ENCODE data around the gene DNAAF5. TPM values are rescaled to one million over a fixed set of nuclear protein-coding genes. Genes with fewer than 3 reads are reported as not detected.

DNAAF5 gene
- total and polyA plus RNA-seq, 2 donors (not counting 1 experiment from before 2014, with no cell fraction given): 13.1 to 14.2 TPM

- DNase-seq (ENCODE audit: low read depth in 2 of 2): no peak
- no peaks in the 10 kb centered on the region for H3K27me3 ChIP-seq (ENCODE audit: control insufficient read depth, insufficient read depth, low read length)
- H3K4me2 ChIP-seq (ENCODE audit: extremely low read depth, insufficient read depth, low read length): no peak overlapping the region
- no peak overlapping the region for H3K4me3 ChIP-seq (replicated peaks in 1 of 4; ENCODE audit: control extremely low read depth in 1 of 4, insufficient read depth in 1 of 4, low read depth in 3 of 4, low read length in 4 of 4)
- no peak overlapping the region for H3K27ac ChIP-seq (ENCODE audit: insufficient read depth, low read length)
- no peak overlapping the region for H2AFZ ChIP-seq (ENCODE audit: low read length)
- peaks cover 21% of the 10 kb centered on the region for H3K36me3 ChIP-seq (ENCODE audit: control insufficient read depth, insufficient read depth, low read length)
- H3K79me2 ChIP-seq (ENCODE audit: control insufficient read depth, insufficient read depth, low read length): no peaks in the 10 kb centered on the region
- no peak overlapping the region for H3K9ac ChIP-seq (ENCODE audit: insufficient read depth, low read length)
- H3K4me1 ChIP-seq (ENCODE audit: control insufficient read depth, extremely low read depth, insufficient read depth, low read length): no peaks in the 10 kb centered on the region
- TF ChIP-seq CTCF (conservative IDR thresholded peaks at IDR 0.05 in 1 of 2, IDR thresholded peaks at IDR 0.05 in 1 of 2; ENCODE audit: low read depth in 1 of 2, low read length in 2 of 2): no peak
- TF ChIP-seq EZH2 (IDR thresholded peaks at IDR 0.05; ENCODE audit: low read length, missing control alignments): no peak
- H3K9me3 ChIP-seq (ENCODE audit: control insufficient read depth, insufficient read depth, low read depth, low read length): no peaks in the 10 kb centered on the region
- H4K20me1 ChIP-seq (ENCODE audit: control insufficient read depth, extremely low read depth, insufficient read depth, low read length): no peaks in the 10 kb centered on the region
Observed at GRCh38 chr7:761631-762030, 35.1 kb downstream of the DNAAF5 start.

- Histone ChIP-seq H3K4me1 (ENCODE audit: control insufficient read depth, extremely low read depth, insufficient read depth, low read length) (no peaks in the 10 kb centered on the region), H3K79me2 (ENCODE audit: control insufficient read depth, insufficient read depth, low read length) (no peaks in the 10 kb centered on the region), H3K4me3 (replicated peaks in 1 of 4; ENCODE audit: control extremely low read depth in 1 of 4, insufficient read depth in 1 of 4, low read depth in 3 of 4, low read length in 4 of 4) (no peak overlapping the region), H3K27ac (ENCODE audit: insufficient read depth, low read length) (no peak overlapping the region), H3K4me2 (ENCODE audit: extremely low read depth, insufficient read depth, low read length) (no peak overlapping the region), H3K9me3 (ENCODE audit: control insufficient read depth, insufficient read depth, low read depth, low read length) (no peaks in the 10 kb centered on the region), H3K36me3 (ENCODE audit: control insufficient read depth, insufficient read depth, low read length) (peaks cover 13% of the 10 kb centered on the region), H2AFZ (ENCODE audit: low read length) (no peak overlapping the region), H3K9ac (ENCODE audit: insufficient read depth, low read length) (no peak overlapping the region), H3K27me3 (ENCODE audit: control insufficient read depth, insufficient read depth, low read length) (no peaks in the 10 kb centered on the region), H4K20me1 (ENCODE audit: control insufficient read depth, extremely low read depth, insufficient read depth, low read length) (no peaks in the 10 kb centered on the region)
- DNase-seq (ENCODE audit: low read depth in 2 of 2): no peak
- TF ChIP-seq CTCF (conservative IDR thresholded peaks at IDR 0.05 in 1 of 2, IDR thresholded peaks at IDR 0.05 in 1 of 2; ENCODE audit: low read depth in 1 of 2, low read length in 2 of 2): no peak
- no peak for TF ChIP-seq EZH2 (IDR thresholded peaks at IDR 0.05; ENCODE audit: low read length, missing control alignments)
Observed at GRCh38 chr7:762885-763284, 36.4 kb downstream of the DNAAF5 start.

GRCh38 chr7:763762-764161, 37.3 kb downstream of the DNAAF5 start:
- Histone ChIP-seq H3K4me2 (ENCODE audit: extremely low read depth, insufficient read depth, low read length) (no peak overlapping the region), H3K27me3 (ENCODE audit: control insufficient read depth, insufficient read depth, low read length) (no peaks in the 10 kb centered on the region), H3K9me3 (ENCODE audit: control insufficient read depth, insufficient read depth, low read depth, low read length) (no peaks in the 10 kb centered on the region), H4K20me1 (ENCODE audit: control insufficient read depth, extremely low read depth, insufficient read depth, low read length) (no peaks in the 10 kb centered on the region), H3K79me2 (ENCODE audit: control insufficient read depth, insufficient read depth, low read length) (no peaks in the 10 kb centered on the region), H3K36me3 (ENCODE audit: control insufficient read depth, insufficient read depth, low read length) (peaks cover 13% of the 10 kb centered on the region), H3K4me3 (replicated peaks in 1 of 4; ENCODE audit: control extremely low read depth in 1 of 4, insufficient read depth in 1 of 4, low read depth in 3 of 4, low read length in 4 of 4) (no peak overlapping the region), H3K9ac (ENCODE audit: insufficient read depth, low read length) (no peak overlapping the region), H3K27ac (ENCODE audit: insufficient read depth, low read length) (no peak overlapping the region), H3K4me1 (ENCODE audit: control insufficient read depth, extremely low read depth, insufficient read depth, low read length) (no peaks in the 10 kb centered on the region), H2AFZ (ENCODE audit: low read length) (no peak overlapping the region)
- TF ChIP-seq EZH2 (IDR thresholded peaks at IDR 0.05; ENCODE audit: low read length, missing control alignments) (no peak), CTCF (conservative IDR thresholded peaks at IDR 0.05 in 1 of 2, IDR thresholded peaks at IDR 0.05 in 1 of 2; ENCODE audit: low read depth in 1 of 2, low read length in 2 of 2) (no peak)
- no peak for DNase-seq (ENCODE audit: low read depth in 2 of 2)

All from fibroblast of lung (primary cell).